Measurements from ENCODE around the gene RBM45. TPM values are rescaled to one million over a fixed set of nuclear protein-coding genes. Genes with fewer than 3 reads are reported as not detected.

Gene RBM45
- total and polyA plus RNA-seq, 7 donors, result 3.4 to 9.5 (median 4.5) TPM

DNA sequence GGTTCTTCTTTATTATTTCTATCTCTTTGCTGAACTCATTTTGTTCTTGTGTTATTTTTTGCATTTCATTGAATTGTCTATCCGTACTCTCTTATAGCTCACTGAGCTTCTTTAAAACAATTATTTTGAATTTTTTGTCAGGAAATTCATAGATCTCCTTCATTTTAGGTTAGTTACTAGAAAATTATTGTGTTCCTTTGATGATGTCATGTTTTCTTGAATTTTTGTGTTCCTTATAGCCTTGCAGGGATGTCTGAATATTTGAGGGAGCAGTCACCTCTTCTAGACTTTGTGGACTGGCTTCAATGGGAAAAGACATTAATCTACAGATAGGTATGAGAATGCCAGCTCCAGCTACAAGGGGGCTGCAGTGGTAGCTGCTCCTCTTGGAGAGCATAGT, 61.4 kb downstream of the RBM45 start:
- intact Hi-C loops (cut with DNase I), result no loop called here
- Histone ChIP-seq H3K9me3 (no peaks in the 10 kb centered on the region), H3K27me3 (ENCODE audit: insufficient read depth in 3 of 3, low read length in 2 of 3) (peaks cover 0 to 4% (median 0%) of the 10 kb centered on the region in 3 donors), H3K4me3 (no peak overlapping the region), H3K27ac (no peak overlapping the region), H3K36me3 (ENCODE audit: insufficient read depth in 1 of 2, low read depth in 1 of 2) (no peaks in the 10 kb centered on the region), H3K4me1 (no peaks in the 10 kb centered on the region)
- WGBS, 3 donors, result 88 to 100% (median 95%) methylated on average over 1 of the region's 1 CpG
- TF ChIP-seq, protein P1, sequence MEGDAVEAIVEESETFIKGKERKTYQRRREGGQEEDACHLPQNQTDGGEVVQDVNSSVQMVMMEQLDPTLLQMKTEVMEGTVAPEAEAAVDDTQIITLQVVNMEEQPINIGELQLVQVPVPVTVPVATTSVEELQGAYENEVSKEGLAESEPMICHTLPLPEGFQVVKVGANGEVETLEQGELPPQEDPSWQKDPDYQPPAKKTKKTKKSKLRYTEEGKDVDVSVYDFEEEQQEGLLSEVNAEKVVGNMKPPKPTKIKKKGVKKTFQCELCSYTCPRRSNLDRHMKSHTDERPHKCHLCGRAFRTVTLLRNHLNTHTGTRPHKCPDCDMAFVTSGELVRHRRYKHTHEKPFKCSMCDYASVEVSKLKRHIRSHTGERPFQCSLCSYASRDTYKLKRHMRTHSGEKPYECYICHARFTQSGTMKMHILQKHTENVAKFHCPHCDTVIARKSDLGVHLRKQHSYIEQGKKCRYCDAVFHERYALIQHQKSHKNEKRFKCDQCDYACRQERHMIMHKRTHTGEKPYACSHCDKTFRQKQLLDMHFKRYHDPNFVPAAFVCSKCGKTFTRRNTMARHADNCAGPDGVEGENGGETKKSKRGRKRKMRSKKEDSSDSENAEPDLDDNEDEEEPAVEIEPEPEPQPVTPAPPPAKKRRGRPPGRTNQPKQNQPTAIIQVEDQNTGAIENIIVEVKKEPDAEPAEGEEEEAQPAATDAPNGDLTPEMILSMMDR (IDR thresholded peaks at IDR 0.05), result no peak
- no peak for ATAC-seq
- DNase-seq, result no peak

DNA sequence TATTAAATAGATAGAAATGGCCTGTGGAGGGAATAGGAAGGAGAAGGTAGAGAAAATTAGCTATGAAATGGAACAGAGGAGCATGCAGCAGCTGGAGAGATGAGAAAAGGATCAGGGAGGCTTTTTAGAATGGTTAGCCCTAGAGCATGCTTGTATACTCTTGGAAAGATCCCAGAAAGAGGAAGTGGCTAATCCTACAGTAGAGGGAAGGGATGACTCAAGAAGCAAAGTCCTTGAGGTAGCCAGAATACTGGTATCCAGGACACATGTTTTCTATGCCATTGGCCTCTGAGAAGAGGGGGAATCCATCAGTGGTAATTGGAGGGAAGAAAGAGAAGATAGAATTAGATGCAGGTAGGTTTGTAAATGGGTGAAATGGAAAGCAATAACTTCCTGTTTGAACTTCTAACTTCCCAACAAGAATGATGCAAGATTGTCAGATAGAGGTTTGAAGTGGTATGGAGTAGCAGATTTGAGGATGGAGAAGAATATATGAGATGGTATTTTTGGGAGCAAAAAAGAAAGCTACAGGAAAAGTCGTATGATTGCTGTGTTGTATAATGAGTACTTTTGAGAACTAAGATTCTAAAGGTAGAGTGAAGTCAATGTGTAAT, 64.9 kb downstream of the RBM45 start:
- no peaks in the 10 kb centered on the region for H3K4me1 ChIP-seq
- no peak overlapping the region for H3K27ac ChIP-seq
- intact Hi-C loops (cut with DNase I), result no loop called here
- no peak overlapping the region for H3K4me3 ChIP-seq
- no peak for ATAC-seq
- 81 to 90% (median 87%) methylated on average over 1 of the region's 1 CpG for WGBS, 3 donors
- DNase-seq, result no peak
- H3K9me3 ChIP-seq, result no peaks in the 10 kb centered on the region
- no peaks in the 10 kb centered on the region for H3K36me3 ChIP-seq (ENCODE audit: insufficient read depth in 1 of 2, low read depth in 1 of 2)
- TF ChIP-seq, protein P1 (IDR thresholded peaks at IDR 0.05), result no peak
- H3K27me3 ChIP-seq (ENCODE audit: insufficient read depth in 3 of 3, low read length in 2 of 3), result peaks cover 0 to 4% (median 0%) of the 10 kb centered on the region in 3 donors

Other genes starting within 250 kb of the RBM45 start
- gene PDE11A, start 39.7 kb upstream of the RBM45 start, total RNA-seq, result 10 to 100 TPM in 2 of 4 donors, 1 to 10 TPM in 2; 1.4 to 39.7 (median 7.6) TPM
- gene PDE11A, start 39.7 kb upstream of the RBM45 start, polyA plus RNA-seq, result 1 to 10 TPM in 1 of 3 donors, under 1 TPM in 2; 0.35 to 4.9 (median 0.98) TPM
- 100 to 1,000 TPM in 1 of 4 donors, 10 to 100 TPM in 3; 29.8 to 147 (median 44.4) TPM for gene OSBPL6, start 82.1 kb downstream of the RBM45 start, total RNA-seq
- gene OSBPL6, start 82.1 kb downstream of the RBM45 start, polyA plus RNA-seq, result 10 to 100 TPM; 11.4 to 36.4 (median 18.2) TPM